Colonic mucosa (tissue), 4 donors: Measurements from ENCODE around the gene MLLT6. TPM values are rescaled to one million over a fixed set of nuclear protein-coding genes. Genes with fewer than 3 reads are reported as not detected.

ENCODE experiments used
- DNase-seq: peaks from one replicate; pipeline ENCODE4 v3.0.0-alpha.2; 2020
- H3K27ac ChIP-seq: fragments of 200-600 bp; one replicate; pipeline ENCODE4 v1.8.0; 2021
- H3K27me3 ChIP-seq: fragments of 200-600 bp; one replicate; pipeline ENCODE4 v1.8.0; 2021
- H3K36me3 ChIP-seq: fragments of 200-600 bp; one replicate; pipeline ENCODE4 v1.8.0; 2021
- H3K4me1 ChIP-seq: fragments of 200-600 bp; one replicate; pipeline ENCODE4 v1.8.0; 2021; ENCODE audit warnings: mild to moderate bottlenecking
- H3K4me3 ChIP-seq: fragments of 200-600 bp; one replicate; pipeline ENCODE4 v1.8.0; 2021
- H3K9ac ChIP-seq, 2 donors: one replicate each; pipeline ENCODE4 v1.7.0; 2013; ENCODE audit warnings: control low read depth in 2 of 2, low read depth in 2 of 2, low read length in 2 of 2
- H3K9me3 ChIP-seq: fragments of 200-600 bp; one replicate; pipeline ENCODE4 v1.8.0; 2021
- intact Hi-C: fragments of 100-400 bp; cut with DNase I; formaldehyde crosslinking; loops from one replicate; pipeline ENCODE4 v1.14.1; 2022
- total RNA-seq, 2 donors: library from RNA; stranded (reverse); fragmentation: NEBNext Ultra II Directional in 1 of 2; extraction: Animal tissue kit (Norgen Biotek cat#: 25700) in 1 of 2; gene quantifications; one replicate each; pipeline ENCODE4 v1.2.1, GENCODE V29; 2021
- TF ChIP-seq, protein P1 (sequence below): fragments of 200-600 bp; IDR thresholded peaks from one replicate; pipeline ENCODE4 v1.8.0; 2022; ENCODE audit warnings: antibody characterized with exemption, mild to moderate bottlenecking
- donor health status: healthy.
- donor health status: DM: no; HTN: no; CAD: no.
- donor health status: DM: no; HTN: no; CAD: no.

Gene MLLT6
- total RNA-seq, 2 donors from 2014 or later = 74.1 to 109 TPM

DNA sequence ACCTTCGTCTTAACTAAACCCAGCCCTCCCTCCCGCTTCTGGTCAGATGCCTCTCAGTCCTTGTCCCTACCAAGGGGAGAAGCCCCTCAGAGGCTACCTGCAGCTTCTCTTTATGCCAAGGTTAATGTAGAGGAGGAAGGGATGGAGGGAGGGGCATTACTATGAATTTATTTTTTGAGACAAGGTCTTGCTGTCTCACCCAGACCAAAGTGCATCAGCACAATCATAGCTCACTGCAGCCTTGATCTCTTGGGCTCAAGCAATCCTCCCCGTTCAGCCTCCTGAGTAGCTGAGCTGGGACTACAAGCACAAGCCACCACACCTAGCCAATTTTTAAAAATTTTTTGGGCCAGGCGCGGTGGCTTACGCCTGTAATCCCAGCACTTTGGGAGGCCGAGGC is 45.7 kb upstream of the MLLT6 start:
- no peak overlapping the region for H3K4me3 ChIP-seq
- H3K4me1 ChIP-seq = no peaks in the 10 kb centered on the region
- DNase-seq = no peak
- H3K36me3 ChIP-seq = no peaks in the 10 kb centered on the region
- no peaks in the 10 kb centered on the region for H3K27me3 ChIP-seq
- intact Hi-C loops = no loop called here
- no peaks in the 10 kb centered on the region for H3K9me3 ChIP-seq
- no peak overlapping the region for H3K9ac ChIP-seq
- H3K27ac ChIP-seq = no peak overlapping the region
- TF ChIP-seq, protein P1, sequence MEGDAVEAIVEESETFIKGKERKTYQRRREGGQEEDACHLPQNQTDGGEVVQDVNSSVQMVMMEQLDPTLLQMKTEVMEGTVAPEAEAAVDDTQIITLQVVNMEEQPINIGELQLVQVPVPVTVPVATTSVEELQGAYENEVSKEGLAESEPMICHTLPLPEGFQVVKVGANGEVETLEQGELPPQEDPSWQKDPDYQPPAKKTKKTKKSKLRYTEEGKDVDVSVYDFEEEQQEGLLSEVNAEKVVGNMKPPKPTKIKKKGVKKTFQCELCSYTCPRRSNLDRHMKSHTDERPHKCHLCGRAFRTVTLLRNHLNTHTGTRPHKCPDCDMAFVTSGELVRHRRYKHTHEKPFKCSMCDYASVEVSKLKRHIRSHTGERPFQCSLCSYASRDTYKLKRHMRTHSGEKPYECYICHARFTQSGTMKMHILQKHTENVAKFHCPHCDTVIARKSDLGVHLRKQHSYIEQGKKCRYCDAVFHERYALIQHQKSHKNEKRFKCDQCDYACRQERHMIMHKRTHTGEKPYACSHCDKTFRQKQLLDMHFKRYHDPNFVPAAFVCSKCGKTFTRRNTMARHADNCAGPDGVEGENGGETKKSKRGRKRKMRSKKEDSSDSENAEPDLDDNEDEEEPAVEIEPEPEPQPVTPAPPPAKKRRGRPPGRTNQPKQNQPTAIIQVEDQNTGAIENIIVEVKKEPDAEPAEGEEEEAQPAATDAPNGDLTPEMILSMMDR = no peak

DNA sequence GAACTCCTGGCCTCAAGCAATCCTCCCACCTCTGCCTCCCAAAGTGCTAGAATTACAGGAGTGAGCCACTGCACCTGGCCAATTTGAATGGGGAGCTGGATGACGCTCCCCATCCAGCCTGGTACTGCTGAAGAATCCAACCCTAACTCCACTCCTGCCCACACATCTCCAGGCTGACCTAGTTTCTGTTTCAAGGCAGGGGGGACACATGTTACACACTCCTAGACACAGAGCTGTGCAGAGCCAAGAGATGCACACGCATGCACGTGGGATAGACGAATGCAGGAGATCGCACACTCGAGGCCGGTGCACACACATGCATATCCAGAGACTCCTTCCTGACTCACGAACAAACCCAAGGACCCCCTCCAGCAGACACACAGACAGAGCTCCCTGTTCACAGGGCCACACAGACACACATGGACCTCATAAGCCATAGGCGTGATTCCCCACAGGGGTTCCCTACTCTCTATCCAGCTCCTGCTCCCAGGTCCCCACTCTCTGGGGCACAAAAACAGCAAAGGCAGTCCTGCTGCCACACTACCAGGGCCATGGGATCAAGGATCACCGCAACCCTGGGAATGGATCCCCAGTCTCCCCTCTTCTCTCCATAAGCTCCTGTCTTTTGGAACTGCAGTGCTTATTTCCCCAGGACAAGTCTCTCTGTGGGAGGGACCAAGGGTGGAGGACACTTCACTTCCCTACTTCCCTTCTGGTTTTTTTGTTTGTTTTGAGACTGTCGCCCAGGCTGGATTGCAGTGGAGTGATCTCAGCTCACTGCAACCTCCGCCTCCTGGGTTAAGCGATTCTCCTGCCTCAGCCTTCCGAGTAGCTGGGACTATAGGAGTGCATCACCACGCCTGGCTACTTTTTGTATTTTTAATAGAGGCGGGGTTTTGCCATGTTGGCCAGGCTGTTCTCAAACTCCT is 44.7 kb upstream of the MLLT6 start:
- Histone ChIP-seq H3K9ac (no peak overlapping the region), H3K4me1 (no peaks in the 10 kb centered on the region), H3K36me3 (no peaks in the 10 kb centered on the region), H3K9me3 (no peaks in the 10 kb centered on the region), H3K4me3 (no peak overlapping the region), H3K27ac (no peak overlapping the region), H3K27me3 (no peaks in the 10 kb centered on the region)
- TF ChIP-seq, protein P1 = no peak
- intact Hi-C loops = loop anchor here (10.0 kb wide), 1 partner anchor 76 kb away; no protein-coding TSS in a partner anchor
- no peak for DNase-seq

DNA sequence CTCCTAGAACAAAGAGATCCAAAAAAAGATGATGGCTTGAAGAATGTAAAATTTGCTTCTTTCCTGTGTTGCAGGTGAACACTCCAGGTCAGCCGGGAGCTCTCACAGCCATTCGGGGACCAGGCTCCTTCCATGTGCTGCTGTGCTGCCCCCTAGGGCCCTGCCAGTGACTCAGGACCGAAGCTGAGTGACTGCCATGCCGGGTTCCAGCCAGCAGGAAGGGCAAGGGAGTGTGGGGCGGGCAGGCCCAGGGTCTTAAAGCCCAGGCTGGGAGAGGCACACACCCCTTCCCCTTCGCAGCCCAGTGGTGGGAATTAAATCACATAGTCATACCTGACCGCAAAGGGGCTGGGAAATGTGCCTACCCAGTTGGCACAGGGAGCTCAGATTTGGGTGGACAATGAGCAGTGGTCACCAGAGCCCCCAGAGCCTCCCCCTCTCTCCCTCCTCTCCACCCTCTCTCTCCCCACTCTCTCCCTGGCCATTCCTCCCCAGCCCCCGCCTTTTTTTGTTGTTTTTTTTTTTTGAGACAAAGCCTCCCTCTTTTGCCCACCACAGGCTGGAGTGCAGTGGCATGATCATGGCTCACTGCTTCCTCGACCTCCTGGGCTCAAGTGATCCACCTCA is 41.8 kb upstream of the MLLT6 start:
- peak; percentile 70 for DNase-seq
- H3K36me3 ChIP-seq = no peaks in the 10 kb centered on the region
- H3K4me3 ChIP-seq = no peak overlapping the region
- H3K9ac ChIP-seq = peak overlapping the region in 1 of 2 donors; percentile 24
- H3K27me3 ChIP-seq = no peaks in the 10 kb centered on the region
- TF ChIP-seq, protein P1 = peak; percentile 68
- intact Hi-C loops = loop anchor here (10.0 kb wide), 1 partner anchor 78 kb away; no protein-coding TSS in a partner anchor
- no peaks in the 10 kb centered on the region for H3K9me3 ChIP-seq
- H3K4me1 ChIP-seq = no peaks in the 10 kb centered on the region
- H3K27ac ChIP-seq = no peak overlapping the region

DNA sequence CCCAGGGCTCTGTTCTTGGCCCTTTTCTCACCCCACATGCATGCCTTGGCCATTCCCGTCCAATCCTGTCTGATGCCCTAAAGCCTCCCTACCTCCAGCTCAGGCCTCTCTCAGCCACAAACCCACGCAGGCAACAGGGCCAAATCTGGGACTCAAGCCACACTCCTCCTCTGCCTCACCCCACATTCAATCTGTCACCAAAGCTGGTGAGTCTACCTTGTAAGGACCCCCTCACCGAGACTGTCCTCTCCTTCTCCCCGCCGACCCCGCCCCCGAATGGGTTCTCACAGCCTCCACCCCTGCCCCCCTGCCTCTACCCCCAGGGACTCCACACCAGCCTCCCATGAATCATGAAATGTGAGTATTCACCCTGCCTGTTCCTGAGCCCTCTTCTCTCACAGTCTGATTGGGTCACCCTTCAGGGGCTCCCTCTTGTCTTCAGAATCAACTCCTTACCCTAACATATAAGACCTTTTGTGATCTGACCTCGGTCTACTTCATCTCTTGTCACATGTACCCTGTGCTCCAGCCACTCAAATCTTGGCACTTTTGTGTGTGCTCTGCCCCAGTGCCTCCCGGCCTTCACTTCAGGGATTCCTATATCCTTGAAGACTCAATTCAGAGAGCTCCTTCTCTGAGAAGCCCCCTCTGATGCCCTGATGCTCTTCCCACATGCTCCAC is 41.0 kb upstream of the MLLT6 start:
- TF ChIP-seq, protein P1 = no peak
- H3K27me3 ChIP-seq = peaks cover 5% of the 10 kb centered on the region
- intact Hi-C loops = loop anchor here (10.0 kb wide), 1 partner anchor 79 kb away; no protein-coding TSS in a partner anchor
- H3K36me3 ChIP-seq = no peaks in the 10 kb centered on the region
- H3K4me1 ChIP-seq = no peaks in the 10 kb centered on the region
- no peaks in the 10 kb centered on the region for H3K9me3 ChIP-seq
- H3K4me3 ChIP-seq = no peak overlapping the region
- H3K27ac ChIP-seq = no peak overlapping the region
- no peak for DNase-seq
- H3K9ac ChIP-seq = no peak overlapping the region

DNA sequence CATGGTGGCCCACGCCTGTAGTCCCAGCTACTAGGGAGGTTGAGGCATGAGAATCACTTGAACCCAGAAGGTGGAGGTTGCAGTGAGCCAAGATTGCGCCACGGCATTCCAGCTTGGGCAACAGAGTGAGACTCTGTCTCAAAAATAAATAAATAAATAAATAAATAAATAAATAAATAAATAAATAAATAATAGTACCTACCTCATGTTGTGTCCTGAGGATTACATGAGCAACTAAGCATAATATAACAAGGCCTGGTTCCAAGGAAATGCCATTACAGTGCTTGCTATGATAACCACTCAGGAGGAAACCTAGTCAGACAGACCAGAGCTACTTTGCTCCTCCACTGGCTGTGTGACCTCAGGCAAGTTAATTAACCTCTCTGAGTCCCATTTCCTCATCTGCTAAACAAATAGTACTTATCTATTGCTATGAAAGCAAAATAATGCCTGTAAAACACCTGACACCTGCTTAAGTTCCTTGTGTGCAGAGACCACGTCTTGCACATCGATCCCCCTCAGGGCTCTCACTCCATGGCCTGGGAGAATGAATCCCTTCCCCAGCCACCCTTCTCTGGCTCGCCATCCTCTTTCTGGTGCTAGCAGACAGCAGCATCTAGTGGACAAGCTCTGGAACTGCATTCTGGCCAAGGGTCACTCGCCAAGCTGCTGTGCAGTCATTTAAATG is 37.8 kb upstream of the MLLT6 start:
- H3K27me3 ChIP-seq = peaks cover 25% of the 10 kb centered on the region
- H3K9ac ChIP-seq = no peak overlapping the region
- no peaks in the 10 kb centered on the region for H3K36me3 ChIP-seq
- TF ChIP-seq, protein P1 = peak; percentile 99
- no peak overlapping the region for H3K27ac ChIP-seq
- no peak overlapping the region for H3K4me3 ChIP-seq
- peak; percentile 65 for DNase-seq
- H3K9me3 ChIP-seq = no peaks in the 10 kb centered on the region
- intact Hi-C loops = loop anchor here (5.0 to 10.0 kb wide), 3 partner anchors 82 to 175 kb away; no protein-coding TSS in a partner anchor
- no peaks in the 10 kb centered on the region for H3K4me1 ChIP-seq
